ENCODE data around the gene MACROD2. TPM values are rescaled to one million over a fixed set of nuclear protein-coding genes. Genes with fewer than 3 reads are reported as not detected.

The MACROD2 gene
- total RNA-seq, 4 donors from 2014 or later = 10.0 to 24.0 (median 17.0) TPM

GRCh38 chr20:14155361-14155760, 160.0 kb downstream of the MACROD2 start:
- 78 to 84% methylated on average over 2 of the region's 2 CpGs for WGBS, 2 donors
- TF ChIP-seq POLR2A (IDR thresholded peaks at IDR 0.05) (no peak), CTCF (IDR thresholded peaks at IDR 0.05) (no peak)
- DNase-seq (ENCODE audit: low spot score in 2 of 2) = no peak
- intact Hi-C loops (cut with DNase I; ENCODE audit: low total_unique reads) = no loop called here
- H3K4me3 ChIP-seq (ENCODE audit: low read depth, poor library complexity, severe bottlenecking) = no peak overlapping the region

GRCh38 chr20:14178528-14178927, 183.2 kb downstream of the MACROD2 start:
- 90 to 93% methylated on average over 4 of the region's 4 CpGs for WGBS, 2 donors
- no peak overlapping the region for H3K4me3 ChIP-seq (ENCODE audit: low read depth, poor library complexity, severe bottlenecking)
- intact Hi-C loops (cut with DNase I; ENCODE audit: low total_unique reads) = no loop called here
- no peak for DNase-seq (ENCODE audit: low spot score in 2 of 2)
- TF ChIP-seq POLR2A (IDR thresholded peaks at IDR 0.05) (no peak), CTCF (IDR thresholded peaks at IDR 0.05) (no peak)

- intact Hi-C loops (cut with DNase I; ENCODE audit: low total_unique reads) = no loop called here
- H3K4me3 ChIP-seq (ENCODE audit: low read depth, poor library complexity, severe bottlenecking) = no peak overlapping the region
- no peak for DNase-seq (ENCODE audit: low spot score in 2 of 2)
- no peak for TF ChIP-seq POLR2A (IDR thresholded peaks at IDR 0.05)
- TF ChIP-seq CTCF (IDR thresholded peaks at IDR 0.05) = no peak
These were observed 183.6 kb downstream of the MACROD2 start for GRCh38 chr20:14178952-14179351.

GRCh38 chr20:14189794-14190402, 194.6 kb downstream of the MACROD2 start:
- DNase-seq (ENCODE audit: low spot score in 2 of 2) = no peak
- no peak overlapping the region for H3K4me3 ChIP-seq (ENCODE audit: low read depth, poor library complexity, severe bottlenecking)
- 26 to 34% methylated on average over 1 of the region's 1 CpG for WGBS, 2 donors
- TF ChIP-seq CTCF (IDR thresholded peaks at IDR 0.05) (no peak), POLR2A (IDR thresholded peaks at IDR 0.05) (no peak)
- intact Hi-C loops (cut with DNase I; ENCODE audit: low total_unique reads) = no loop called here

- TF ChIP-seq POLR2A (IDR thresholded peaks at IDR 0.05) = no peak
- TF ChIP-seq CTCF (IDR thresholded peaks at IDR 0.05) = no peak
- intact Hi-C loops (cut with DNase I; ENCODE audit: low total_unique reads) = no loop called here
- no peak for DNase-seq (ENCODE audit: low spot score in 2 of 2)
- no peak overlapping the region for H3K4me3 ChIP-seq (ENCODE audit: low read depth, poor library complexity, severe bottlenecking)
These were observed 196.2 kb downstream of the MACROD2 start for GRCh38 chr20:14191559-14191958.

GRCh38 chr20:14193443-14193842, 198.1 kb downstream of the MACROD2 start:
- 94 to 96% methylated on average over 4 of the region's 4 CpGs for WGBS, 2 donors
- DNase-seq (ENCODE audit: low spot score in 2 of 2) = no peak
- no peak for TF ChIP-seq POLR2A (IDR thresholded peaks at IDR 0.05)
- TF ChIP-seq CTCF (IDR thresholded peaks at IDR 0.05) = no peak
- H3K4me3 ChIP-seq (ENCODE audit: low read depth, poor library complexity, severe bottlenecking) = no peak overlapping the region
- intact Hi-C loops (cut with DNase I; ENCODE audit: low total_unique reads) = no loop called here
